OCI-M1 (cell line): Measurements from ENCODE around the gene TPX2.
"Not testable (repeated sequence)": the region's sequence is repeated elsewhere in the genome, so short reads cannot be mapped to it uniquely, and the experiment has no call there.

ENCODE experiments used
- DNase-seq: peaks from one replicate; lab custom pipeline; 2025; lab: John Stamatoyannopoulos, UW

The TPX2 gene

GRCh38 chr20:31764641-31765305 is 25.7 kb downstream of the TPX2 start:
- DNase-seq, result no peak

DNA sequence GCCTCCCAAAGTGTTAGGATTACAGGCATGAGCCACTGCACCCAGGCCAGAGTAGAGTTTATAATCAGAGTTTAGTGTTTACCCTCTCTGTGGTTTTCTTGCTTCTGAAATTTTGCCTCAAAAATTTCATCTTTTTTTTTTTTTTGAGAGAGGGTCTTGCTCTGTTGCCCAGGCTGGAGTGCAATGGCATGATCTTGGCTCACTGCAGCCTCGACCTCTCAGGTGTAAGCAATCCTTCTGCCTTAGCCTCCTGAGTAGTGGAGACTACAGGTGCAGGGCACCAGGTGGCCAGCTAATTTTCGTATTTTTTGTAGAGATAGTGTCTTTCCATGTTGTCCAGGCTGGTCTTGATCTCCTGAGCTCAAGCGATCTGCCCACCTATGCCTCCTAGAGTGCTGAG is 28.7 kb downstream of the TPX2 start:
- DNase-seq, result no peak

DNA sequence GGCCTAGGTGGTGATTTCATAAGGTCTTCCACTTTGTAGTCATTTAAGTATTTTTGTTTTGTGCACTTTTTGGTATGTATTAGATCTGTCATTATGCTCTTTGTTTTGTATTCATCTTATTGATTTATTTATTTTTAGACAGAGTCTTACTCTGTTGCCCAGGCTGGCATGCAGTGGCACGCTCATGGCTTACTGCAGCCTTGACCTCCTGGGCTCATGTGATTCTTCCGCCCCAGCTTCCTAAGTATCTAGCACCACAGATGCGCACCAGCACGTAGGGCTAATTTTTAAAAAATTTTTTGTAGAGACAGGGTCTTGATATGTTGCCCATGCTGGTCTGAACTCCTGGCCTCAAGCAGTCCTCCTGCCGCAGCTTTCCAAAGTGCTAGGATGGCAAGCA is 30.6 kb downstream of the TPX2 start:
- DNase-seq, result no peak

DNA sequence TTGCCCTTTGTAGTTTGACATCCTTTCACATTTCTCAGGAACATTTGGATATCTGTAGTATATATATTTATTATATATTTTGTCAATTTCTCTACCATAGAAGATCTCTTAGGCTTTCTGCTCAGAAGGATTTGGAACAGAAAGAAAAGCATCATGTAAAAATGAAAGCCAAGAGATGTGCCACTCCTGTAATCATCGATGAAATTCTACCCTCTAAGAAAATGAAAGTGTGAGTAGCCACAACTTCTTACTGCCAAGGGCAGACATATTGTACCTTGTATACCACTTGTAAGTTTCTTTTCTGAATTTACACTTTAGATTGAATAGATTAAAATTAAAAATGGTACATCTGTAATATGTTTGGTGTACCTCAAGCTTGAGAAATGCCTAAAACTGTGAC is 31.2 kb downstream of the TPX2 start:
- DNase-seq, result no peak

- no peak for DNase-seq
Measured at GRCh38 chr20:31774408-31774807, 35.3 kb downstream of the TPX2 start.

DNA sequence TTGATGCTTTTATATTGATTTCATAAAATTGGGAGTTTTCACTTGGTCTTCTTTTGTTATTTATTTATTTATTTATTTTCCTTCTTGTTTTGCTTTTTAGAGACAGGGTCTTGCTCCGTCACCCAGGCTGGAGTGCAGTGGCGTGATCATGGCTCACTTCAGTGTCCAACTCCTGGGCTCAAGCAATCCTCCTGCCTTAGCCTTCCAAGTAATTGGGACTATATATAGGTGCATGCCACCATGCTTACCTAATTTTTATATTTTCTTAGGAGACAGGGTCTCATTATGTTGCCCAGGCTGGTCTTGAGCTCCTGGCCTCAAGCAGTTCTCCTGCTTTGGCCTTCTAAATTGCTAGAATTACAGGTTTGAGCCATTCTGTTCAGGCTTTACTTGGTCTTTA is 41.7 kb downstream of the TPX2 start:
- DNase-seq, result no peak

- no peak for DNase-seq
Measured at GRCh38 chr20:31781945-31782344, 42.9 kb downstream of the TPX2 start.

GRCh38 chr20:31784354-31785044 is 45.4 kb downstream of the TPX2 start:
- no peak for DNase-seq

DNA sequence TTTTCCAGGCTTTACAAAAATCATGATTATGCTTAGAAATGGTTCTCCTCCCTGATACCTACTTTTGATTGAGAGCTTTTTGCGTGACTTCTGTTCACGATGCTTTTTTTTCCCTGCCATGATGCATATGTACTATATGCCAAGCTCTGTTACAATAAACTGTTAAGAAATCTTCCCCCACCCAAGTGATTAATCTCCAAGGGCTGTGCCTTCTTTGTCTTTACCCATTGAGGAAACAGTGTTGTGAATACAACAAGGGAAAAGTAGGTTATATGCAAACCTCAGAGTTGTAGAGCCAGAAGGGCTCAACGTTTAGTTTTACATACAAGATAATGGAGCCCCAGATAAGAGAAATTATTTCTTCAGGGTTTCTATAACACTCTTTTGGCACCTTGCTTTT is 46.0 kb downstream of the TPX2 start:
- no peak for DNase-seq

GRCh38 chr20:31788578-31788977 is 49.5 kb downstream of the TPX2 start:
- no peak for DNase-seq

DNA sequence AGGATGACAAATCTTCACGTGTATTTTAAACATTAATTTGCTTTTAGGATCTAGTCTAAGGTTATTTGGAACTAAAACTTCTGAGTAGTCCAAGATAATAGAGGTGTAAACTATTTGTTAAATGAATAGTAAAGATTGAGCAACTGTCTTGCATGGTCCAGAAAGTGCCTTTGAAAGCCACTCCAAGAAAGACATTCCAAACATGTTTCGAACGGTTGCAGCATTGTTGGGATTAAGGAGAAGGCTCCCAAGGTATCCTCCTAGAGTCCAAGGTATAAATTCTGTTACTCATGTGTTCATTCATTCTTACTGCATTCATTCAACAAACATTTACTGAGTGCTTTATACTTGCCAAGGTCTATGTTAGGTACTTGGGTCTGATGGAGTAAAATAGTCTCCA is 51.3 kb downstream of the TPX2 start:
- DNase-seq, result no peak

GRCh38 chr20:31797364-31797763 is 58.3 kb downstream of the TPX2 start:
- no peak for DNase-seq

- no peak for DNase-seq
Measured at GRCh38 chr20:31801508-31801907, 62.4 kb downstream of the TPX2 start.

DNA sequence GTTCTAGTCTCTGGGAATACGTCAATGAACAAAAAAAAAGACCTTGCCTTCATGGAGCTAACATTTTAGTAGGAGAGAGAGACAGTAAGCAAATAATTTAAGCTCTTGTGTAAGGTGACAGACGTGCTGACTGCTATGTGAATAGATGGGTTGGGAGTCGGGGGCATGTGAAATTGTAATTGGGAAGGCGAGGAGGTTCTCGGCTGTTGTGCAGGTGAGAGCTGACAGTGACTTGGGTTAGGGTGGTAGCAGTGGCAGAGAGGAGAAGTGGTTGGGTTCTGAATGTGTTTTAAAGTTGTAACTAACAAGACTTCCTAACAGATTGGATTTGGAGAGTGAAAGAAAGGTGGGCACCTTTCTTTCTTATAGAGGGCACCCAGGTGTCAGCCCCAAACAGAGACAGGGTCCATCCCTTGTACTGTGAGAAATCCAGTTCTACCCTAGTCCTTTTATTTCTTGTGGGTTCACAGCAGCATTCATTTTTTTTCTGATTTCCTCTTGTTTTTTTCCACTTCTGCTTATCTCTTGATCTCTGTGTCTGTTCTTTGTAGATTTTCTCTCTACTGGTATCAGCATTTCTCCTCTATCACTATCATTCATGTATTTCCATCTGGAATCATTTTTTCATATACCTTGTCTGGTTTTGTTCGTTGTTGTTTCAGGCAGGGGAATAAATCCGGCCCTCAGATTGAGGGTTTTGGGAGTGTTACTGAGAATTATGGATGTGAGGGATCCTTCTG is 64.6 kb downstream of the TPX2 start:
- peak; percentile 27 for DNase-seq

GRCh38 chr20:31806564-31807355 is 67.7 kb downstream of the TPX2 start:
- peak; percentile 6 for DNase-seq

GRCh38 chr20:31808481-31808880 is 69.4 kb downstream of the TPX2 start:
- no peak for DNase-seq

GRCh38 chr20:31809661-31810060 is 70.6 kb downstream of the TPX2 start:
- DNase-seq, result no peak

GRCh38 chr20:31811198-31811597 is 72.1 kb downstream of the TPX2 start:
- no peak for DNase-seq

DNA sequence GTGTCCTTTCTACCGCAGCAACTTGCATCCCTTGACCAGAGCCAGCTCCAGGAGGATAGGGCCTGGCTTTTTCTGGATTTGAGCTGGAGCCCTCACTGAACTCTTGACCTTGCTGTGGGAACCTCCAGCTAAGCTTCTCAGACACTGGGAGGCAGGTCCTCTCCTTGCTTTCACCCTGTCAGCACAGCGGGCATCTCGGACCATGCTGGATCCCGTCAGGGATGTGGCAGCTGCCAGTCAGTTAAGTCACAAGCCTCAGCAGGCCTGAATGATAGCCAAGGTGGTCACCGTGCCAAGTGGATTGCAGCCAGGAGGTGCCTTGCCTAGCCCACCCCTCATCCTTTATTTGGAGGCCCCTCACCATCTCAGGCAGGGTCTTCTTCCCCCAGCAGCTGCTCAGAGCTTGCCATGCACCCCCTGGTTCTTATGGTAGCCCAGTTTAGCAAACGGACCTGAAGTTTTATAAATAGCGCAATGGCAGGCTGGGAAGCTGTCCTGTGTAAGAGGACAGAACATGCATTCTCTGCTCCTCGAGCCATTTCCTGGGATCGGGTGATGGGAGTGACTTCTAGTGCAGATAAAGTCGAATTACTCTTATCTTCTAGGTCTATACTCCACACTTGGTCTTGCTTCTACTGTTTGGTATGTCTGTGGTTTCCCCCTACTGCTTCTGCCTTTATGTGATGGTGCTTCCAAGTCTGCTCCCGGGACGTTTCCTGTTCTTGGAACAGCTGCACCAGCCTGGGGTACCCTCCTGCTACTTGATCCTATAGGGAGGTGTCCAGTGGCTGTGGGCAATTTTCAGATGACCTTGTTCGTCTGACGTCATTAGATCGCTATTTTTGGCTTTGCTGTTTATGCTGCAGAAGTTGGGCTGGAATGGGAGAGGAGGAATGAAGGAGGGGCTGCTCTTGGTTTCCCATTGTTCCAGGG is 73.0 kb downstream of the TPX2 start:
- DNase-seq, result peak; percentile 66

GRCh38 chr20:31813611-31814010 is 74.5 kb downstream of the TPX2 start:
- DNase-seq, result no peak

GRCh38 chr20:31814142-31814541 is 75.1 kb downstream of the TPX2 start:
- not testable (repeated sequence) for DNase-seq
